Peyer's patch (tissue), 4 donors: Measurements from ENCODE around the gene IL3RA.

ENCODE experiments used
- POLR2A ChIP-seq, 2 donors: fragments of 450-650 bp; IDR thresholded peaks; one replicate each; pipeline ENCODE4 v1.5.1; 2017; ENCODE audit warnings: antibody characterized with exemption in 2 of 2, mild to moderate bottlenecking in 2 of 2, moderate library complexity in 2 of 2
- TF ChIP-seq, protein P1 (sequence below), 6 experiments: fragments of 450-650 bp in 4 of 6; fragments of 200-600 bp in 2 of 6; sonication (generic) in 1 of 6; IDR thresholded peaks; one replicate each; pipeline ENCODE4 v1.5.1; 2017 to 2019; ENCODE audit warnings: antibody characterized with exemption in 6 of 6, mild to moderate bottlenecking in 3 of 6, moderate library complexity in 1 of 6

DNA sequence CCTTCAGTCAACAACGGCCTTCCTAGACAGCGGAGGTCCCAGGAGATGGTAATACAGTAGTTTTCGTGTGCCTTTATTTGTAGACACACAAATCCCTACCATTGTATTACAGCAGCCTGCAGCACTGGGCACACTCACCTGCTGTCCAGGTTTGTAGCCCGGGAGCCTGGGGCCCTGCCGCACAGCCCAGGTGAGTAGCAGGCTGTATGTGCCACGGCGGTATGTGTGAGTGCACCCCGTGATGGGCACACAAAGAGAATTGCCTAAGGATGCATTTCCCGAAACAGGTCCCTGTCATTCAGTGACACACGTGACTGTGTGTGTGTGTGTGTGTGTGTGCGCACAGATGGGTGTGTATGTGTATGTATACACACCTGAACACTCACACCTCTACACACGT, 63.5 kb downstream of the IL3RA start:
- TF ChIP-seq, protein P1, sequence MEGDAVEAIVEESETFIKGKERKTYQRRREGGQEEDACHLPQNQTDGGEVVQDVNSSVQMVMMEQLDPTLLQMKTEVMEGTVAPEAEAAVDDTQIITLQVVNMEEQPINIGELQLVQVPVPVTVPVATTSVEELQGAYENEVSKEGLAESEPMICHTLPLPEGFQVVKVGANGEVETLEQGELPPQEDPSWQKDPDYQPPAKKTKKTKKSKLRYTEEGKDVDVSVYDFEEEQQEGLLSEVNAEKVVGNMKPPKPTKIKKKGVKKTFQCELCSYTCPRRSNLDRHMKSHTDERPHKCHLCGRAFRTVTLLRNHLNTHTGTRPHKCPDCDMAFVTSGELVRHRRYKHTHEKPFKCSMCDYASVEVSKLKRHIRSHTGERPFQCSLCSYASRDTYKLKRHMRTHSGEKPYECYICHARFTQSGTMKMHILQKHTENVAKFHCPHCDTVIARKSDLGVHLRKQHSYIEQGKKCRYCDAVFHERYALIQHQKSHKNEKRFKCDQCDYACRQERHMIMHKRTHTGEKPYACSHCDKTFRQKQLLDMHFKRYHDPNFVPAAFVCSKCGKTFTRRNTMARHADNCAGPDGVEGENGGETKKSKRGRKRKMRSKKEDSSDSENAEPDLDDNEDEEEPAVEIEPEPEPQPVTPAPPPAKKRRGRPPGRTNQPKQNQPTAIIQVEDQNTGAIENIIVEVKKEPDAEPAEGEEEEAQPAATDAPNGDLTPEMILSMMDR (IDR thresholded peaks at IDR 0.05): no peak
- no peak for TF ChIP-seq POLR2A (IDR thresholded peaks at IDR 0.05)
